Fibroblast of peridontal ligament (primary cell): Measurements from ENCODE around the gene FASN.

ENCODE experiments used
- DNase-seq: peaks from one replicate; pipeline ENCODE4 v3.0.0-alpha.2; 2010; ENCODE audit errors: extremely low read depth

FASN gene

GRCh38 chr17:82076018-82076784 lies 21.8 kb downstream of the FASN start:
- no peak for DNase-seq

DNA sequence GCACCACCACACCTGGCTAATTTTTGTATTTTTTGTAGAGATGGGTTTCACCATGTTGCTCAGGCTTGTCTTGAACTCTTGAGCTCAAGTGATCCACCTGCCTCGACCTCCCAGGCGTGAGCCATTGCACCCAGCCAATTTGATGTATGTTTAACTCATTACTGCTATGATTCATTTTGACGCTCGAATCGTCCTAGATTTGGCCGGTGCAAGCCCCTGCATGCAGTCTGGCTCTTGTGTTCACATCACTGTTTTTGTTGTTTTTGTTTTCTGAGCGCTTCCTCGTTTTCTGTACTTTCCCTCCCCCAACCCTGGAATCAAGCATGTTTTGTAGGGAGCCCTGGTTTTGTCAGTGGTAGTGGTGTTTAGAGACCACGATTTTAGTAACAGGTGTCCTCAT lies 24.6 kb downstream of the FASN start:
- DNase-seq = no peak

GRCh38 chr17:82072827-82073226 lies 25.2 kb downstream of the FASN start:
- no peak for DNase-seq

GRCh38 chr17:82070611-82071010 lies 27.4 kb downstream of the FASN start:
- DNase-seq = no peak

GRCh38 chr17:82065638-82066303 lies 32.3 kb downstream of the FASN start, which contains the start of gene DUS1L:
Gene DUS1L (minus strand): TSS chr17:82065804. CDS start chr17:82065059, 745 bp downstream.
- peak; percentile 40 for DNase-seq

GRCh38 chr17:82065193-82065637 lies 32.8 kb downstream of the FASN start:
- no peak for DNase-seq

GRCh38 chr17:82064433-82065192 lies 33.4 kb downstream of the FASN start:
- no peak for DNase-seq

DNA sequence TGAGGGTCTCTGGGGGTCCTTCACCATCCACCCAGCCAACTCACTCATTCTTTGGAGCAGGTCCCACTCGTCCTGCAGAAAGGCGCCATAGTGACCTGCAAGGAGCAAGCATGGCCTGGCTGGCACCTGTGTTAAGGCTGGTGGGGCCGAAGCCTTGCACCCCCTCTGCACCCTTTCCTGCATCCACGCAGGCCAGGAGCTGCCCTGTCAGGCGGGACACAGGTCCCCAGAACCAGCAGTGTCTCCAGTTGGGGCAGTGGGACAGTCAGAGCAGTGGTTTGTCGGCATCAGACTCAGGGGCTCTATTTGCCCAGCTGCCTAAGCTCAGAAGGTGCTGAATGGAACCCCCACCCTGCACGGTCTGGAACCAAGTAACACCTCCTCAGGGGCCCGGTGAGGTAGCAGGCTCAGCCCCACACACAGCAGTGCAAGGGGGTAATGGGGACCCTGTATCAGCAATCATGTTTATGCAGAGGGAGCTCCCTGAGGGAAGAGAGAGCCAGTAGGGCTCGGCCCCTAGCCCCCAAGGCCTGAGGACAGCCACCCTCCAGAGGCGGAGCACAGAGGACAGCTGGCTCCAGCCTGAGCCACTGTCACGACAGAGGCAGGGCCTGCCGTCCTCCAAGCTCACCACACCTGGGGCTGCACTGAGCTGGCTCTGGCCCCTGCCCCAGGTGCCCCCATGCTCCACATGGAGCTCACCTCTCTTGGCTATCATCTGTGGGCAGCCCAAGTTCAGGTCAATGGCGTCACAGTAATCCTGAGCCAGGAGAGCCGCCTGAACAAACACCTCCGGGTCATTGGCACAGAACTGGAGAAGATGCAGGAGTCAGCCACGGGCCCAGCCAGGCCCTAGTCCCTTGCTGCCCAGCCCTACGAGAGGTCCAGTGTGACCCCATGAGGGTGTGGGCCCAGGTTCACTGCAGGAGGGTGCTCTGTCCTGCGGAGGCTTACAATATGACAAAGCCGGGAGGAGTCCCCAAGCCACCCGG lies 34.3 kb downstream of the FASN start:
- DNase-seq = no peak

DNA sequence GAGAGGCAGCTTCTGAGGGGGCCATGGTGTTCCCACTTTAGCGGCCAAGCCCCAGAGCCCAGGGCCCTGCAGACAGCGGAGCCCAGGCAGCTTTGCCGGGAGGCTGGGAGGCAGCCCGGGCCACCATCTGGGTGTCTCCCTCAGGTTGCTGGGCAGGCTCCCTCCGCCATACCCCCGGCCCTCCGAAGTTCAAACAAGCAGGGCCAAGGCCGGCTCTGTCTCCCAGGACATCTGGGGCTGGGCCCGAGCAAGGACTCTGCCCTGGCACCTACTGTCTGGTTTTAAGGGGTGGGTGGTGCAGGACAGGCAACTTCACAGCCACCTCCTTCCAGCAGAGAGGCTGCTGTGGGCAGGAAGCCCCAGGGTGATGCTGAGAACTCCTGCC lies 35.1 kb downstream of the FASN start:
- DNase-seq = no peak

GRCh38 chr17:82062076-82062983 lies 35.7 kb downstream of the FASN start:
- DNase-seq = no peak

- DNase-seq = no peak
These were observed 36.8 kb downstream of the FASN start for GRCh38 chr17:82061047-82061925.

- no peak for DNase-seq
These were observed 37.4 kb downstream of the FASN start for GRCh38 chr17:82060614-82061013.

DNA sequence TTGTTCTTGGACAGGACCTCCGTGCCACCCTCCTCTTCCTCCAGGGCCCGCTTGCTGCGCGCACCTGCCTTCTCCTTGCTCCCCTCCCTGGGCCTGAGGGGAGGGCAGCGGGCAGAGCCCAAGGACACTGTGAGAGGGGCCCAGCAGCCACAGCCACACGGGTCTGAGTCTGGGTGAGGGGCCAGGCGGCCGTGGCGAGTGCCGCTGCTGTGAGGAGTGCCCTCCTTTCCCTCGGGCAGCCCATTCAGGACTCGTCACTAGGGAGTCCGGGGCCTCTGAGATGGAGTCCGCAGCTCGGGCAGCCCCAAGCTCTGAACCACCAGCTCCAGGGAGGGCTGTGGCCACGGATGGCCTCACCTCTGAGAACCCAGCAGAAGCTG lies 38.0 kb downstream of the FASN start:
- DNase-seq = no peak

GRCh38 chr17:82059272-82060000 lies 38.6 kb downstream of the FASN start:
- no peak for DNase-seq

- no peak for DNase-seq
These were observed 39.2 kb downstream of the FASN start for GRCh38 chr17:82058855-82059249.

GRCh38 chr17:82058230-82058854 lies 39.7 kb downstream of the FASN start:
- no peak for DNase-seq

GRCh38 chr17:82056729-82057621 lies 41.1 kb downstream of the FASN start:
- DNase-seq = no peak
